B cell (primary cell): ENCODE measurements around the gene ATP9B.

Experiments
- EZH2 ChIP-seq: IDR thresholded peaks from 2 replicates; pipeline ENCODE4 v1.6.1; 2012; ENCODE audit warnings: borderline replicate concordance, low read depth, mild to moderate bottlenecking, moderate library complexity, low read length; ENCODE audit not compliant: insufficient read depth, poor library complexity, severe bottlenecking
- TF ChIP-seq, protein P1 (sequence below): fragments of 200-600 bp; IDR thresholded peaks from one replicate; pipeline ENCODE4 v1.8.0; 2022; ENCODE audit warnings: antibody characterized with exemption, mild to moderate bottlenecking

DNA sequence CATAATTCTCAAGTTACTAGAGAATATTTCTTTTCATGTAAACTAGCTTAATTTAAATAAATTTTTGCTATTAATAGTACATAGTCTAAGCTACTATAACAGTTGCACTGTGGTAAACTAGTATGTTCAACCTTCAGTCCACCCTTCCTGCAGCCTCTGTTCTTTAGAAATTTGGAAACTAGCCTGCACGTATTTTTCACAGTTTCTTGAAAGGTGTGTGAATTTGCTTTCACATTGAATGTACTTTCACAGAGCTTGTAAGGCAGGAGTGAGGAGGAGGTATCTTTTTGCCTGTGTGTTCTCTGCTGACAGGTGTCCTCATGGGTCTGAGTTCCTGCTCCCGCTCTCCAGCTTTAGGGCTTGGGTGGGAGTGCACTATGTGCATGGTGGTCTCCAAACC is 117.5 kb downstream of the ATP9B start:
- TF ChIP-seq, protein P1, sequence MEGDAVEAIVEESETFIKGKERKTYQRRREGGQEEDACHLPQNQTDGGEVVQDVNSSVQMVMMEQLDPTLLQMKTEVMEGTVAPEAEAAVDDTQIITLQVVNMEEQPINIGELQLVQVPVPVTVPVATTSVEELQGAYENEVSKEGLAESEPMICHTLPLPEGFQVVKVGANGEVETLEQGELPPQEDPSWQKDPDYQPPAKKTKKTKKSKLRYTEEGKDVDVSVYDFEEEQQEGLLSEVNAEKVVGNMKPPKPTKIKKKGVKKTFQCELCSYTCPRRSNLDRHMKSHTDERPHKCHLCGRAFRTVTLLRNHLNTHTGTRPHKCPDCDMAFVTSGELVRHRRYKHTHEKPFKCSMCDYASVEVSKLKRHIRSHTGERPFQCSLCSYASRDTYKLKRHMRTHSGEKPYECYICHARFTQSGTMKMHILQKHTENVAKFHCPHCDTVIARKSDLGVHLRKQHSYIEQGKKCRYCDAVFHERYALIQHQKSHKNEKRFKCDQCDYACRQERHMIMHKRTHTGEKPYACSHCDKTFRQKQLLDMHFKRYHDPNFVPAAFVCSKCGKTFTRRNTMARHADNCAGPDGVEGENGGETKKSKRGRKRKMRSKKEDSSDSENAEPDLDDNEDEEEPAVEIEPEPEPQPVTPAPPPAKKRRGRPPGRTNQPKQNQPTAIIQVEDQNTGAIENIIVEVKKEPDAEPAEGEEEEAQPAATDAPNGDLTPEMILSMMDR: no peak
- no peak for TF ChIP-seq EZH2
